ENCODE results near the gene TENT5C.

GRCh38 chr1:117578466-117578865, 27.4 kb upstream of the TENT5C start:
- TF ChIP-seq CTCF (IDR thresholded peaks at IDR 0.05) = no peak
- no peak for TF ChIP-seq POLR2AphosphoS5 (IDR thresholded peaks at IDR 0.05)

Measured in suprapubic skin (tissue), 3 donors.